Eye (tissue), 1 donor: ENCODE data around the gene GRID1.

Experiments used
- DNase-seq: peaks from one replicate; pipeline ENCODE4 v3.0.0-alpha.2; 2015

Gene GRID1

GRCh38 chr10:86366033-86366901, at the start of gene GRID1:
GRID1 (minus strand) TSS chr10:86366795.
- DNase-seq, result peak; percentile 71

GRCh38 chr10:86415583-86415982, 49.0 kb upstream of the GRID1 start:
- no peak for DNase-seq

- DNase-seq, result no peak
Observed at GRCh38 chr10:86415116-86415515, 48.5 kb upstream of the GRID1 start.

- no peak for DNase-seq
Observed at GRCh38 chr10:86413046-86413728, 46.6 kb upstream of the GRID1 start.

GRCh38 chr10:86411852-86412560, 45.4 kb upstream of the GRID1 start:
- no peak for DNase-seq

- no peak for DNase-seq
Observed at GRCh38 chr10:86411281-86411841, 44.8 kb upstream of the GRID1 start.

- DNase-seq, result no peak
Observed at GRCh38 chr10:86410542-86411124, 44.0 kb upstream of the GRID1 start.

GRCh38 chr10:86409183-86409582, 42.6 kb upstream of the GRID1 start:
- no peak for DNase-seq

- DNase-seq, result no peak
Observed at GRCh38 chr10:86403183-86403797, 36.7 kb upstream of the GRID1 start.

GRCh38 chr10:86402283-86402941, 35.8 kb upstream of the GRID1 start:
- peak; percentile 39 for DNase-seq

GRCh38 chr10:86401588-86402282, 35.1 kb upstream of the GRID1 start:
- DNase-seq, result peak; percentile 47

GRCh38 chr10:86400705-86401587, 34.4 kb upstream of the GRID1 start:
- DNase-seq, result peak; percentile 66

GRCh38 chr10:86399879-86400704, 33.5 kb upstream of the GRID1 start:
- peak; percentile 97 for DNase-seq

- no peak for DNase-seq
Observed at GRCh38 chr10:86399514-86399878, 32.9 kb upstream of the GRID1 start.

- DNase-seq, result no peak
Observed at GRCh38 chr10:86397120-86397519, 30.5 kb upstream of the GRID1 start.

- no peak for DNase-seq
Observed at GRCh38 chr10:86393862-86394455, 27.4 kb upstream of the GRID1 start.

- no peak for DNase-seq
Observed at GRCh38 chr10:86393362-86393761, 26.8 kb upstream of the GRID1 start.

GRCh38 chr10:86392723-86393094, 26.1 kb upstream of the GRID1 start:
- no peak for DNase-seq
